Frontal cortex (tissue), 4 donors: ENCODE results near the gene FOXP1. TPM values are rescaled to one million over a fixed set of nuclear protein-coding genes. Genes with fewer than 3 reads are reported as not detected.

Experiments
- DNase-seq, 2 donors: peaks; one replicate each; pipeline ENCODE4 v3.0.0; 2012; ENCODE audit warnings: low spot score in 2 of 2
- FAIRE-seq: peaks from 2 replicates; lab custom pipeline; 2012; peaks lifted over from hg19 to GRCh38; lab: Jason Lieb, UNC
- total RNA-seq: library from RNA; depleted of rRNA; stranded (reverse); fragments of >200 nt; gene quantifications from one replicate; pipeline ENCODE4 v1.2.3, GENCODE V29; 2014
- donor health status: control.
- donor health status: control.
- donor health status: control.

Gene FOXP1
- total RNA-seq, 1 donor from 2014 or later = 118 TPM

DNA sequence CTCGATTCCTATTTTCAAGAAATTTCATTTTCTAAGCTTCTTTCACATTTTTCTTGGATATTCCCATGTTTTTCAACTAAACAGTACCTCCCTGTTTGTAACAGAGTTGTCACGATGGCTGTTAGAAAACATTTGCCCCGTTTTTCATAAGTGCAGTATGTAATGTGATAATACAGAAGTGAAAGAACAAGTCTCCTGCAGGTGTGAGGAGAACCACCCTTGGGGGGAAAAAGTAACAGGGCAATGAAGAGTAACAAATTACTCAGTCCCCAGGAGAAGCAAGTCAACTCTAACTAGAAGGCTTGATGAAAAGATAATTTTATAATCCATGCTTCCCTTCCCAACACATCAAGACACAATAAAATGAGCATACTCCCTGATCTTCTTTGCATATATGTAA is 493.3 kb downstream of the FOXP1 start:
- FAIRE-seq = no peak
- DNase-seq = no peak

DNA sequence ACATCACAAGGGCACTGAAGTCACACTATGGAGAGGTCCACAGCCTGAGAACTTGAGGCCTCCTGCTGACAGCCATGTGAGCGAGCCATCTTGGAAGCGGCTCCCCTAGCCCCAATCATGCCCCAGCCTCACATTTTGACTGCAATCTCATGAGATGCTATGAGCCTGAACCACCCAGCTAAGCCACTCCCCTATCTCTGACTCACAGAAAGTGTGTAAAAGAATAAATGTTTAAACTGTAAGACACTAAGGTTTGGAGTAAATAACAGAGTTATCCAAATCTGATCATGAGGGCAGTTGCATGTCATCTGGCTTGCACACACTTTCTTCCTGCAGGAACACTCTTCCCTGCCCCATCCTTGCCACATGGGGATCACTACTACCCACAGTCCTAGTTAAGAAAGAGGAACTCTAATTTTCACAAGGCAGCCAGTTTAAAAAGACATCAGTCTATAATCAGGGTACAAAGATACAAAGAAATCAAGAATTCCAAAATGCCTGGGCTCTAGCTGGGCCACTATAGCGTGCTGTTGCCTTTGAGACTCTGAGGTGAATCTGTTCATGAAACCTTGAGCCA is 494.2 kb downstream of the FOXP1 start:
- FAIRE-seq (no peak), DNase-seq (no peak)

DNA sequence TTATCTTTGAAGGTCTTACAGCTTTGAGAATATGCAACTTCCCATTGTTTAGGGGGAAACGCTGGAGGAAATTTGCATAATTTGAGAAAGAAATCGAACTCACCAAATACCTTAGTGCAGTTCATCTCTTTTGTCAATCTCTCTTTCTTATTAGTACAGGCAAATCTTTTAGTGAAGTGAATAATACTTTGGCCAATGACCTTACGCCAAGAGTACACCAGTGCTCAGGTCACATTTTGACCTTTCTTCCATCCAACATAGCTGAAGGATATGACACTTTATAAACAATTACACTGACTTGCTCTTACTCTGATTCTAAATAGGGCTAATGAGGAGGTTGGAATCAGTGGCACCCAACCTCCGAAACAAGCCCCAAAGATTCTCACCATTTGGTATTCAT is 494.8 kb downstream of the FOXP1 start:
- no peak for FAIRE-seq
- no peak for DNase-seq

DNA sequence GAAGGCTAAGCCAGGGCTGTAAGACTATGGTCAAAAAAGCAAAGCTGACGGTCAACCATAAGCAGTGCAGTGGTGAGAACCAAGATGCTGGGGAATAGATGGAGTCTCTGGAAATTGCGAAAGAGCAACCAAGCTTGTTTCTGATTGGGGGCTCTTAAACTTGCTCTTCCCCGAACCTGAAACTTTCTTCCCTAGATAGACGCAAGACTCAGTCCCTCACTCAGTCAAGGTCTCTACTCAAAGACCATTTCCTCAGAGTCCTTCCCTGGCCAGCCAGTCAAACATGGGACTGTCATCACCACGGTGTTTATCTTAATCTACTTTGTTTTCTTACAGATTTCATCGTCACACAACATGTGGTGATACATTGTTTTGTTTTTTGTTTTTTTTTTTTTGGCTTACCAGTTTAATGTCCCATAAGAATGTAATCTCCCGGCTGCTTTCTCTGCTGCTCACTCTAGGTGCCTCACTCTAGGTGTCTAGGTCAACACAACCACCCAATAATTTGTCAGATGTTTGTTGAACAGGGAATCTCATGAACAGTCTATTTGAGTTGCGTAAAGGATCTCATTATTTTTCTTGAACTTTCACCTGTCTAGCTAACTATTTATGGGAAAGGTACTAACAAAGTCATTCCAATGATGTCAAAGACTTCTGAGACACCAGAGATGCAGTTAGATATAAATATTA is 495.4 kb downstream of the FOXP1 start:
- FAIRE-seq = no peak
- DNase-seq = no peak

DNA sequence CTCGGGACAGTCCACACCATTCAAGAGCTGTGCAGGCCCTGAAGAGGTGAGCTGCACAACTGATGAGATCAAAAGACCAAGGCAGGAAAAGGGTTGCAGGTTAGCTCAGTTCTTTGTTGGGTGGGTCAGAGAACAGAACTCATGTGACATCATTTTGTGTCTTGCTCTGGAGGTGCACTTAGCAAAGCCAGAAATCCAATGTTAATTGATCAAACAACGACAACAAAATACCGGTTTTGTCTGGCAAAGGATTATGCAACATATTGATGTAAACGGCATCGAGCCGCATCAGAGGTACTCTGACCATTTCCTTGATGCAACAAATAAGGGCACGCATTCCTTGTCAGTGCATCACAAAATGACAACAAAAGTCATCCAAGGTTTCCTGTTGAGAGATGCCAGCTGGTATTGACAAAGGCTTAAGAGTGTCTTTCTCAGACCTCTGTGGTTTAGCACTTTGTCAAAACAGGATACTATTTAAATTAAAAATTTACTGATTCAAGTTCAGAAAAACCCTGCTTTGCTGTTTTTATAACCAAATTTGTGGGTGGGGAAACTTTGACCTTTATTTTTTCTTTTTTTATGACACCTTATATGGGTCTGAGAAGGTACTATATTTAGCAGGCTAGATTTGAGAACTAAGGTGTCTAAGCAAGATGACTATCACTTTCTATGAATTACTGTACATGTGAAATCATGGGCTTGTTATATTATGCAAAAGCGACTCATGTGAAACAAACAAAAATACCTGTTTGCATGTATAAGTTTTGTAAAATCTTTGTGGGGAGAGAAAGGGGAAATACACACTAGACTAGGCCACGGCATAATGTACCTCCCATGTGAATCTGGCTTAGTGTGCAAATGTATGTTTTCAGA is 496.1 kb downstream of the FOXP1 start:
- DNase-seq (no peak), FAIRE-seq (no peak)

DNA sequence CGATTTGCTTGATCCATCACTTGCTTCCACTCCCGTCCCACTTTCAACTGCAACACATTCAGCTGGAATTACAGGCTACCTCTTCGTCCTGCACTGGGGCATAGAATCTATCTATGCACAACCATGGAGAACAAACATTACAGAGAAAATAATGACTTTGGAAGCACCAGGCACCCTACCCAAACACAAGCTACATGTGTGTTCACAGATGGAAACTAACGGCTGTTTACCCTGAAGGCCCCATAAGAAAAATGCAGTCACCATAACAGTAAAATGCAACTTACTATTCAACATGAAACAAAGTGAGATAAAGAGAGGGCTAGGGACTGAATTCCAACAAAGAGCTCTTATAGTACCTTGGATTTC is 496.8 kb downstream of the FOXP1 start:
- DNase-seq (no peak), FAIRE-seq (no peak)

DNA sequence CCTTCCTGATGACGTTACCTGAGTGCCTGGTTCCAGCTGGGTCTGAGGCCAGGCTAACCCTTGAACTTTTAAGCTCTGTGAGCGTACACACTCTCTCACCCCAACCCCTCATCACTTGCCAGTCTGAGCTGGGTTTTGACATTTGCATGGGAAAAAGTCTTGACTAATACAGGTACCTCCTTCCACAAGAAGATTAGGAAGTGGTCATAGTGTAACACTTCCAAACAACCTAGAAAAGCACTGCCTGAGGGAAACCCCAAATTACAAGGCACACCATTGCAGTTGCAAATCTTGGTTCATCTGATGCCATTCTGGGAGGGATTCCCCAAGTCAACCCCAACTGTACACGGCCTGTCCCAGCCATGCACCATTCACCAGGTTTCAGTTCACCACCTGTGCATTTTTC is 499.8 kb downstream of the FOXP1 start:
- FAIRE-seq = no peak
- DNase-seq = no peak

DNA sequence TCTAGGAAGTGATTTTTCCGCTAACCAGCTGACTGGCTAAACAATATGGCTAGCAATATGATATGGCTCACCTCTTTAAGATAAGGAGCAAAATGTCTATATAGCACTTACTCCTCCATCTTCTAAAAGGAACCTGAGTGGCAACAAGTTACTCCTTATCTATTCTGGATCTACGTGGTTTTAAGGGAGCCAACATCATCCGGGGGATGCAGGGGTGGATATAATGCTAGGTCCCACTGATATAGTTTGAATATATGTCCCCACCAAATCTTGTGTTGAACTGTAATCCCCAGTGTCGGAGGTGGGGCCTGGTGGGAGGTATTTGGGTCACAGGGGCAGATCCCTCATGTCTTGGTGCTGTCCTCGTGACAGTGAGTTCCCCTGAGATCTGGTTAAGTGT is 500.7 kb downstream of the FOXP1 start:
- FAIRE-seq (no peak), DNase-seq (no peak)

DNA sequence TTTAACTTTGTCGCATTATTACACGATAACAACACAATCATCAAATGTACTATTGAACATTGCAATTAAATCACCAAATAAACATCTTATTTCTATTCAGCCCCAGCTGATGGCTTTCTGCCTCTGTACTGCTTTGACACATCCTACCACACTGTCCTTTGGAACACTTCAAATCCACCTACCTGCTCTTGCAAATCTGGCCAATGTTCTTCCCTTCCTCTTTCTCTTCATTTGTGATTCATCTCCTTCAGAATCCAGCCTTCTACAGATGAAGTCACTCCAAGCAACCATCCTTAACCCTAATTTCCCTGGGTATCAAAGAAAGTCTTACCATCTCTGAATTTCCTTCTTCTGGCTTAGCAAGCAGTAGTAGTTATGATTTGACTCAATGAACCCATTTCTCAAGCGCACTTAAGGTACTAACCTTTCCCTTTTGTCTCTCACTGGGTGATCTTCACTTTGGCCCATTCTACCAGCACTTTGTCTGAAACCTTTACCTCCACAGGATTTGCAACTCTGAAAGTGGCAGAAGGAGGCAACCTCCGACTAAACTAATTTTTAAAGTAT is 502.9 kb downstream of the FOXP1 start:
- DNase-seq (no peak), FAIRE-seq (no peak)

DNA sequence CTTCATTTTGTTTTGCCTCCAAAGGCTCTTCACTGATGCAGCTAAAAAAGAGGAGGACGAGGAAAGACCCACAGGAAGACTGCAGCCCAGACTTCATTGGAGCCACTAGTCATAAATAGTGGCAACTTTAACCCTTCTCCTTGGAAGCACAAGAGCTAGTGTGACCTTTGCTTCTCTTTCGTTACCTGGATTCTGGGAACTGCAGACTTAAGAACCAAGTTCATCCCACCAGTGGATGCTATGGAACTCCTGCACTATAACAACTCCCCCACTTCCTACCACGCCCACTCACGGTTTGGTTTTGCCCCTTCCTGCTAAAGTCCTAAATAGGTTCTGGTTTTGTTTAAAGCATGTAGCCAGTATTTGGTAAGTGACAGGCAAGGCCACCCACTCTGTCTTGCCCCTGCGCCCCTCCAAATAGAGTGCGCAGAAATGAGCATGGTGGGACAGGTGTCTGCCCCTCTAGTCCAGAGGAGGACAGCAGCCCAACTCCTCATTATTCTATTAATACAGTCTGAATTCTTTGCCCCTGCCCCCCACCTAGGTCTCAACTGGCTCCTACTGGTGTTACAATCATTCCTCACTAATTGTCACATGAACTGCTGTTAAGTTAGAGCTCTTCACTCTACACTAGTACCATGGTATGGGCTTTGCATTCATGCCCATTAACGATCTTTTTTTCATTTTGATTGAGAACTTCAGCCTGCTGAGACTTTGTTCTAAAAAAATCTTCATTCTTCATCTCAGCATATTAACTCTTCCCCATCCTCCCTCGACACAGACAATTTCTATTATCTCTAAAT is 504.6 kb downstream of the FOXP1 start:
- no peak for DNase-seq
- FAIRE-seq = no peak

DNA sequence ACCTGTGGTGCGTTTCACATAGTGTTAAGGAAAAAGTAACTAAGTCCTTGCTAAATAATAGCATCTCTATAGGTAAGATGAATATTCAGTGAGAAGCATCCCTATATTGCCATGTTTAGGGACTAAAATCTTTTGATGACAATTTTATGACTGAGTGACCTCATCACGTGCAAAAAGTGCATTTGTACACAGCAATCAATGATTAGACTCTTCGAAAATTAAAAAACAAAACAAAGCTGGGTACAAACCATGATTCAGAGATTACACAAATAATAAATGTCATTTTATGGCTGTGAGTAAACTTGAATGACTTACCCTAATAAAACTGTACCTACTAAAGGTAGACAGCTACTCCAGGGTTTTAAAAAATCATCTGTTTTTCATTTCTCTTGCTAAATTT is 505.3 kb downstream of the FOXP1 start:
- DNase-seq = no peak
- FAIRE-seq = no peak

DNA sequence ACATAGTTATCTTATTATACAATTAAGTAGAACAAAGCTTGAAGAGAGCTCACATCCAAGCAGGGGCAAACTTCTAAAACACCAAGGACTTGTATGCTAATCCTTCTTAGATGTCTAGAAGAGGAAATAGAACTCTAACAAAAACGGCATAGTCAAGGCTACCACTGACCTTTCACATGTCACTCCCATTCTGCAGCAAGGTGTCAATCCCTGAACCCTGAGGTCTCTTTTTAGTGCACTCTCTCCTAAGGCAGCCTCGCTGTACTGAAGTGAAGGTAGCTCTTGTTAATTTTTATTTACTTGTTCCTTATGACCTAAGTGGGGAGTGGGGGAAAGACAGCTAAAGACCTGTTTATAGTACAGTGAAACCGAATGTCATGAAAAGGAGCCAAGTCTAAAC is 506.5 kb downstream of the FOXP1 start:
- no peak for DNase-seq
- no peak for FAIRE-seq

DNA sequence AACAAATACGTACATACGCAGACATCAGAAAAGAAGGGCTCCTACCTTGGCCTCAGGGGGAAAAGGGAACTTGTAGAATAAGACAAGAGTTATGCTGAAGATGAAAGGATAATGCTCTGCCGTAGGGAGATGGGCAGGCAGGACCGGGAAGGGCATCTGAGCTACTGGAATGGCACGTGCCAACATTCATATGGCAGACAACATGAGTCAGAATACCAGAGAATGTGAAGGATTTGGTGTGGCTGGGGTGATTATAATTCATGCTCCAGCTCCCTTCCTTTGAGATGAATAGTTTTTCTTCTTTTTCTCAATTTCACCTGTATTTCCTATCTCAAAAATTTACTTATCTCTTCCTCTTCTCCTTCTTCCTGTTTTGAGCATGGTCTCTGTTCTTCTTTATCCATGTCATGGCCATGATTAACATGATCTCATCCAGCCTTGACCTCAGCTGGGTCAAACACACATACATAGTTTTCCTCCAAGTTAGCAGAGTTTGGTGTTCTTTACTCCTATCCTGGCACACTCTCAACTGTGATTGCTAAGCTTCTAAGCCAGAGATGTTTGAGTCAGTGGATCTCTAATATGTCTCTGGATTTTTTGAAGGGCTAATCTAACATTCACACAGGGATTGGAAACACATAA is 507.0 kb downstream of the FOXP1 start:
- no peak for FAIRE-seq
- no peak for DNase-seq

DNA sequence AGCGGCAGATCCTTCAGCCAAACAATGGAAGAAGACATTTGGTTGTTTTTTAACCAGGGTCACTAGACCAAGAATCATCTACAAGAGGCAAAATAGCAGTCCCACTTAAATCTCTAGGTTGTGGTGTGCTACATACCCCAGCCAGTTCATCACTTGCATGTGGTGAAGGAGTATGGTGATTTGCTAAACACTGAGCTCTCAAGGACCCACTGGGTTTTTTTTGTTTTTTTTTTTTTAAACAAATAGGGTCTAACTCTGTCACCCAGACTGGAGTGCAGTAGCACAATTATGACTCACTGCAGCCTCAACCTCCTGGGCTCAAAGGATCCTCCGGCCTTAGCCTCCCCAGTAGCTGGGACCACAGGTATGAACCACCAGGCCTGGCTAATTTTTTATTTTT is 508.0 kb downstream of the FOXP1 start:
- DNase-seq (no peak), FAIRE-seq (no peak)

DNA sequence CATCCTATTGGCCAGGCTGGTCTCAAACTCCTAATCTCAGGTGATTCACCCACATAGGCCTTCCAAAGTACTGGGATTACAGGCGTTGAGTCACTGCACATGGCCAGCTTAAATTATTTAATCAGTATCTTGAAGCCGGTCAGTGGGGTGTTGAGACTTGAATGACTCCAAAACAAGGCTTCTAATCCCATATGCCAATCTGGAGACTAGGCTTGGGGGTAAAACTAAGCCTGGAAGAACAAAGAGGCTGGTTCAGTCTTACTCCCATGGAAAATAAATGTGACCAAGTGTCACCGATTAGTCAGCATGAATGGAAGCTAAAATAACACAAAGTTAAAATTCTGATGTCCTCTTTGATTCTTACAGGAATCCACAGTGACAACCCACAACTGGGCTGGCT is 509.1 kb downstream of the FOXP1 start:
- FAIRE-seq (no peak), DNase-seq (no peak)

DNA sequence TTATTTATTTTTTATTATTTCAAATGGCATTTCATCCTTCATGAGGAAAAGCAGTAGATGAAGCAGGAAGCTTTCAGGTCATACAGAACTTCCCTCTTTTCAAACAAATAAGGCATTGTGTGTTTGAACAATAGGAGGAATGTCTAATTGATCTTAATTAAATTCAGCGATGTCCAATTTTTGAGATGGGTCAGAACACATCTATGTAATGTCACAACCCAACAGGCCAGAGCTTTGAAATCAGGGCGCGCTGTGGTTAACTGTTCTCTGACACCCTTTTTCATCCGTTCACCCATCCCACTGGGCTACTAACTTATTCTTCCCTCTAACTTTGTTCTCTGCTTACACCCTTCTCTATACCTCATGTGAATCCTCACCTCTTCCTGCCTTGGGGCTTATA is 510.5 kb downstream of the FOXP1 start:
- DNase-seq (no peak), FAIRE-seq (no peak)

DNA sequence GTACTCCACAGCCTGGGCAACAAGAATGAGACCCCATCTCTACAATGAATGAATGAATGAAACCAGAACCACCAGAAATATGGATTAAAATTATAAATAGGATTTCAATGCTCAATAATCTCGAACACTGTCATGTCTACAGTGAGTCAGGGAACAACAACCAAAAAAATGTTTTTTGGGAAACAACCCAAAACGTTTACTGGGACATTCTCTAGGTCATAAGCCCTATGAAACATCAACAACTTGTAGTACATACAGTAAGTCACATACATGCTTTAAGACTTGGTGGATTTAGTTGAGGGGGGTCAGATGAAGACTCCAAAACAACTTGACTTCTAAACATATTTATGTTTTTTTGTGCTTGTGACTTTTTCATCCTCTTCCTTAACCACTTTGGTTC is 511.2 kb downstream of the FOXP1 start:
- no peak for FAIRE-seq
- no peak for DNase-seq

DNA sequence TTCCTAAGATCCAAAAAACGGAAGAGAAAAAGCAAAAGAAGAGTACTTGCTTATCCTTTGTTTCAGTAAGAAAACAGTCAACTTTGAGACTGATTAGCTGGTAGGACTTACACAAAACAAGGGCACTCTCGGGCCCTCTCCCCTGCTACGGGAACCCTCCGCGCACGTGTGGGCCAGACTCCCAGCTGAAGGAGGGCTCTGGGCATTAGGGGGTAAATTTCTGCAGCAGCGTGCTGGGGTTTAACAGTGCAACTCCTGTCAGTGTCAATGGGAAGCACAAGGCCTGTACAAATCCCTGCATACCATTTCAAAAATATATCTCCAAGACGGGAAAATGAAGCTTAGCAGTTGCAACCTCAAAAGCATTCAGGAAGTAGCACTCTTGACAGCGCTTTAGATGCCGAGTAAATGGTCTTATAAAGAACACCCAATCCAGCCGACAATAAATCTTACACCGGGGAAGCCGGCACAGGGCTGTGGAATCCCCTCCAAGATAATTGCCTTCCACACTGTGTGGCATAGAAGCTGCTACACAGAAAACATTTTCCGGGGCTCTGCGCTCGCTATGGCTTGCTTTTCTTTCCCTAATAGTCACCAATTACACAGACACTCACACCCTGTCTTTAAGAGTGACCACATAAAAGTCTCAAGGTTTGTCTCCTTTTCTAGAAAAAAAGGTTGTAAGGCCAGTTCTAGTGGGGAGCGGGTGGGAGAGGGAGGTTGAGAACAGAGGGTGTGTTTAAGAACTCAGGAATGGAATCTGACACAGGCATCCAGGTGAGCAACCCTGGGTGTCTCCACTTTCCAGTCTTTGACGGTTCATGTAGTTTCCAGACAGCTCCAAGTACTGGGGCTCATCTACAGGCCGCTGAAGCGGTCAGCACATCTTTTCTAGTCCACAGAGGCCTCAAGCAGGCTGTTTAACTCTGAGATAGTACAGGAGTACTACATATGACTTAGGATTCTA is 512.7 kb downstream of the FOXP1 start:
- DNase-seq (no peak), FAIRE-seq (no peak)

DNA sequence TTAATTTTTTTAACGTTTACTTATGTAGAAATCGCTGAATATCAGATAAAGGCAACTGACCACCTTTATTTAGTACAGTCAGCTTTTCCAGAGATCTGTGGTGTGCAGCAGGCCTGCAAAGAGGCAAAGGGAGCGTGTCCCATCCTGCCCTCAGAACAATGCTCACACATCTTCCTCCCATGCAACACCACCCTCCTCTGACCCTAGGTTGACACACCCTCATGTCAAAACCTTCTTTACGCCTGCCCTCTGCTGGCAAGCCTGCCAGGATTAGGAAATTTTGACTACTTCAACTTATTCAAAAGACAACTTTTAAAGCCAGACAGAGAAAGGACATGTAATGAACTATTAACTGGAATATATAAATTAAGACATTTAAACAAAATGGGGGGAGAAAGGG is 513.7 kb downstream of the FOXP1 start:
- FAIRE-seq = no peak
- peak in 1 of 2 donors; percentile 20 for DNase-seq
